ENCODE data around the gene BEST2.

Gene BEST2

DNA sequence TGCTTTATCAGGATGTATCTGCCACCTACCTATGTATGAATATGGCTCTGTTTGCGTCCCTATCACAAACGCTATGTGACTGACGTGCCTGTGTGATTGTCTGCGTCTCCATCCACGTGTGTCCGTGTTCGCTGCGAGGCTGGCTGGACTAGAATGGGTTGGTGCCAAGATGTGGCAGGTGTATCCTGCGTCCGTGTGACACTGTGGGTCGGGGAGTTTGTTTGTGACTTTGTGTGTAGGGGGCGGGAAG, 30.5 kb downstream of the BEST2 start:
- peak overlapping the region; percentile 77 to 85 for H3K27ac ChIP-seq (ENCODE audit: insufficient read depth in 1 of 2, low read depth in 1 of 2, low read length in 2 of 2, poor library complexity in 1 of 2, severe bottlenecking in 2 of 2)

GRCh38 chr19:12782424-12783290, 31.1 kb downstream of the BEST2 start:
- Histone ChIP-seq H3K9me3 (ENCODE audit: control extremely low read depth in 1 of 5, control insufficient read depth in 4 of 5, insufficient read depth in 2 of 5, low read depth in 1 of 5, low read length in 4 of 5) (no peaks in the 10 kb centered on the region), H3K27me3 (replicated peaks in 2 of 5; ENCODE audit: control insufficient read depth in 4 of 5, insufficient read depth in 5 of 5, low read length in 4 of 5) (no peaks in the 10 kb centered on the region), H3K4me3 (ENCODE audit: control insufficient read depth in 1 of 7, extremely low read depth in 1 of 7, insufficient read depth in 4 of 7, low read depth in 2 of 7, low read length in 6 of 7) (peak overlapping the region; percentile 39 to 81 (median 65)), H3K4me1 (ENCODE audit: control extremely low read depth in 1 of 4, control insufficient read depth in 4 of 4, insufficient read depth in 4 of 4, low read length in 3 of 4) (peaks cover 27 to 88% (median 86%) of the 10 kb centered on the region in 4 experiments), H3K27ac (ENCODE audit: insufficient read depth in 1 of 2, low read depth in 1 of 2, low read length in 2 of 2, poor library complexity in 1 of 2, severe bottlenecking in 2 of 2) (peak overlapping the region; percentile 77 to 85), H3K36me3 (ENCODE audit: control insufficient read depth in 4 of 4, insufficient read depth in 4 of 4, low read length in 3 of 4) (no peaks in the 10 kb centered on the region)
- under 1% methylated on average over 61 of the region's 88 CpGs for WGBS (ENCODE audit: insufficient coverage)
- CTCF ChIA-PET, result interaction anchor here (29.7 kb wide), 1 partner anchor 15 kb away, joined by 612 read pairs; the partner anchor contains the start of genes JUNB, PRDX2 and THSD8
- POLR2A ChIA-PET, result interaction anchor here (0.8 to 5.9 kb wide), 3 partner anchors 10 to 108 kb away, joined by 4 to 79 read pairs (median 6); partner anchors contain the start of gene JUNB
- peak; percentile 74 to 93 (median 88) for DNase-seq

More for the DNA sequence above, 30.5 kb downstream of the BEST2 start:
- Histone ChIP-seq H3K4me3 (ENCODE audit: control insufficient read depth in 1 of 7, extremely low read depth in 1 of 7, insufficient read depth in 4 of 7, low read depth in 2 of 7, low read length in 6 of 7) (peak overlapping the region; percentile 39 to 81 (median 65)), H3K36me3 (ENCODE audit: control insufficient read depth in 4 of 4, insufficient read depth in 4 of 4, low read length in 3 of 4) (no peaks in the 10 kb centered on the region), H3K4me1 (ENCODE audit: control extremely low read depth in 1 of 4, control insufficient read depth in 4 of 4, insufficient read depth in 4 of 4, low read length in 3 of 4) (peaks cover 25 to 88% (median 86%) of the 10 kb centered on the region in 4 experiments), H3K9me3 (ENCODE audit: control extremely low read depth in 1 of 5, control insufficient read depth in 4 of 5, insufficient read depth in 2 of 5, low read depth in 1 of 5, low read length in 4 of 5) (no peaks in the 10 kb centered on the region), H3K27me3 (replicated peaks in 2 of 5; ENCODE audit: control insufficient read depth in 4 of 5, insufficient read depth in 5 of 5, low read length in 4 of 5) (no peaks in the 10 kb centered on the region)
- ChIA-PET POLR2A (interaction anchor here (0.8 to 5.9 kb wide), 2 partner anchors 10 to 108 kb away, joined by 4 to 79 read pairs; partner anchors contain the start of gene JUNB), CTCF (interaction anchor here (29.7 kb wide), 1 partner anchor 16 kb away, joined by 612 read pairs; the partner anchor contains the start of genes JUNB, PRDX2 and THSD8)
- no peak for DNase-seq
- whole genome bisulfite sequencing (ENCODE audit: insufficient coverage), result under 1% methylated on average over 10 of the region's 12 CpGs

- ChIA-PET POLR2A (interaction anchor here (1.4 to 5.9 kb wide), 2 partner anchors 9 to 13 kb away, joined by 6 to 79 read pairs; partner anchors contain the start of gene JUNB), CTCF (interaction anchor here (29.7 kb wide), 1 partner anchor 14 kb away, joined by 612 read pairs; the partner anchor contains the start of genes JUNB, PRDX2 and THSD8)
- peak overlapping the region in 1 of 2 experiments; percentile 85 for H3K27ac ChIP-seq (ENCODE audit: insufficient read depth in 1 of 2, low read depth in 1 of 2, low read length in 2 of 2, poor library complexity in 1 of 2, severe bottlenecking in 2 of 2)
- no peaks in the 10 kb centered on the region for H3K9me3 ChIP-seq (ENCODE audit: control extremely low read depth in 1 of 5, control insufficient read depth in 4 of 5, insufficient read depth in 2 of 5, low read depth in 1 of 5, low read length in 4 of 5)
- DNase-seq, result no peak
- H3K4me3 ChIP-seq (ENCODE audit: control insufficient read depth in 1 of 7, extremely low read depth in 1 of 7, insufficient read depth in 4 of 7, low read depth in 2 of 7, low read length in 6 of 7), result peak overlapping the region in 5 of 7 experiments; percentile 58 to 81 (median 65)
- H3K27me3 ChIP-seq (replicated peaks in 2 of 5; ENCODE audit: control insufficient read depth in 4 of 5, insufficient read depth in 5 of 5, low read length in 4 of 5), result no peaks in the 10 kb centered on the region
- WGBS (ENCODE audit: insufficient coverage), result 37% methylated on average over 10 of the region's 16 CpGs
- H3K36me3 ChIP-seq (ENCODE audit: control insufficient read depth in 4 of 4, insufficient read depth in 4 of 4, low read length in 3 of 4), result no peaks in the 10 kb centered on the region
- H3K4me1 ChIP-seq (ENCODE audit: control extremely low read depth in 1 of 4, control insufficient read depth in 4 of 4, insufficient read depth in 4 of 4, low read length in 3 of 4), result peaks cover 32 to 88% (median 87%) of the 10 kb centered on the region in 4 experiments
Observed at GRCh38 chr19:12783291-12783848, 31.8 kb downstream of the BEST2 start.

GRCh38 chr19:12783849-12784393, 32.3 kb downstream of the BEST2 start:
- ChIA-PET POLR2A (interaction anchor here (5.9 kb wide), 1 partner anchor 9 kb away, joined by 79 read pairs; the partner anchor contains the start of gene JUNB), CTCF (interaction anchor here (29.7 kb wide), 1 partner anchor 14 kb away, joined by 612 read pairs; the partner anchor contains the start of genes JUNB, PRDX2 and THSD8)
- H3K27me3 ChIP-seq (replicated peaks in 2 of 5; ENCODE audit: control insufficient read depth in 4 of 5, insufficient read depth in 5 of 5, low read length in 4 of 5), result no peaks in the 10 kb centered on the region
- H3K36me3 ChIP-seq (ENCODE audit: control insufficient read depth in 4 of 4, insufficient read depth in 4 of 4, low read length in 3 of 4), result no peaks in the 10 kb centered on the region
- H3K4me1 ChIP-seq (ENCODE audit: control extremely low read depth in 1 of 4, control insufficient read depth in 4 of 4, insufficient read depth in 4 of 4, low read length in 3 of 4), result peaks cover 27 to 88% (median 87%) of the 10 kb centered on the region in 4 experiments
- peak overlapping the region in 4 of 7 experiments; percentile 9 to 65 (median 46) for H3K4me3 ChIP-seq (ENCODE audit: control insufficient read depth in 1 of 7, extremely low read depth in 1 of 7, insufficient read depth in 4 of 7, low read depth in 2 of 7, low read length in 6 of 7)
- H3K9me3 ChIP-seq (ENCODE audit: control extremely low read depth in 1 of 5, control insufficient read depth in 4 of 5, insufficient read depth in 2 of 5, low read depth in 1 of 5, low read length in 4 of 5), result no peaks in the 10 kb centered on the region
- no peak for DNase-seq
- peak overlapping the region in 1 of 2 experiments; percentile 85 for H3K27ac ChIP-seq (ENCODE audit: insufficient read depth in 1 of 2, low read depth in 1 of 2, low read length in 2 of 2, poor library complexity in 1 of 2, severe bottlenecking in 2 of 2)
- WGBS (ENCODE audit: insufficient coverage), result 79% methylated on average over 8 of the region's 19 CpGs

DNA sequence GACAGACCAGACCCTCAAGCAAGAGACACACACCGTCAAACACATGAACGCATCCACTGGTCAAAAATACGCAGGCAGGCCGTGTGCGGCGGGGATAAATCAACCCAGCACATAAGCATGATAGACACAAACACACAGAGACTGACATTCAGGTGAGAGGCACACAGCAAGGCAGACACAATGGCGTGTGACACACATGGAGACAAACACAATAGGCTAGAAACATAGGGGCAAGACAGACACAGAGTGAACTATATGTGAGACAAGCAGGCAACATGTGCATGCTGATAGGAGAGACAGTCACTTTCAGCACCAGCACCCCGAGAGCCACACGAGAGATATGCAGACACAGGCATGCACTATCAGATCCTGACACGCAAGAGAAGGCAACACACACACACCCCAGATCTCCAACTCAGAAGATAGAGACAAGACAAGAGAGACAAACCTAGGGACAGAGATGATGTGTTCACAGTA, 32.8 kb downstream of the BEST2 start:
- DNase-seq, result peak in 2 of 3 donors; percentile 70 to 85
- H3K36me3 ChIP-seq (ENCODE audit: control insufficient read depth in 4 of 4, insufficient read depth in 4 of 4, low read length in 3 of 4), result no peaks in the 10 kb centered on the region
- CTCF ChIA-PET, result no interaction called here
- no peaks in the 10 kb centered on the region for H3K9me3 ChIP-seq (ENCODE audit: control extremely low read depth in 1 of 5, control insufficient read depth in 4 of 5, insufficient read depth in 2 of 5, low read depth in 1 of 5, low read length in 4 of 5)
- peaks cover 27 to 88% (median 87%) of the 10 kb centered on the region in 4 experiments for H3K4me1 ChIP-seq (ENCODE audit: control extremely low read depth in 1 of 4, control insufficient read depth in 4 of 4, insufficient read depth in 4 of 4, low read length in 3 of 4)
- no peaks in the 10 kb centered on the region for H3K27me3 ChIP-seq (replicated peaks in 2 of 5; ENCODE audit: control insufficient read depth in 4 of 5, insufficient read depth in 5 of 5, low read length in 4 of 5)
- no peak overlapping the region for H3K4me3 ChIP-seq (ENCODE audit: control insufficient read depth in 1 of 7, extremely low read depth in 1 of 7, insufficient read depth in 4 of 7, low read depth in 2 of 7, low read length in 6 of 7)
- WGBS (ENCODE audit: insufficient coverage), result 83% methylated on average over 9 of the region's 10 CpGs
- H3K27ac ChIP-seq (ENCODE audit: insufficient read depth in 1 of 2, low read depth in 1 of 2, low read length in 2 of 2, poor library complexity in 1 of 2, severe bottlenecking in 2 of 2), result peak overlapping the region in 1 of 2 experiments; percentile 85
- POLR2A ChIA-PET, result interaction anchor here (5.9 kb wide), 1 partner anchor 8 kb away, joined by 79 read pairs; the partner anchor contains the start of gene JUNB

DNA sequence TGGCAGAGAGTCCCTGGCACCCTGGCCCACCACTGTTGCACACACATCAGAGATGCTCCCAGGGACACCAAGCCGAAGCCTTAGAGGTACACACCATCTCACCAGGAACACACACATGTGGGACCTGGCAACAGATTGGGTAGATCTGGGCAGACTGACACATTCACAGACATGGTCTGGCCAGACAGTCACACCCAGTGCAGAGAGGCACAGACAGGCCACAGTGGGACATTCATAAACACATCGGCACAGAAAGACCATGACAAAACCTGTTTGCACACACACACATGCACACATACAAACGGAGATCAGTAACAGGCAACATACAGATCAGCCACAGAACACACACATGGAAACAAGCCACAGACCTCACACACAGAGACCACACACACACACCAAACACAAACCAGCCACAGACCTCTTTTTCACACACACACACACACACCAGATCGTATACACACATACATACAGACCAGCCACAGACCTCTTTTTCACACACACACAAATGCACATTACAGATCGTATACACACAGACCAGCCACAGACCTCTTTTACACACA, 33.4 kb downstream of the BEST2 start:
- H3K4me3 ChIP-seq (ENCODE audit: control insufficient read depth in 1 of 7, extremely low read depth in 1 of 7, insufficient read depth in 4 of 7, low read depth in 2 of 7, low read length in 6 of 7), result no peak overlapping the region
- 28% methylated on average over 3 of the region's 5 CpGs for WGBS (ENCODE audit: insufficient coverage)
- peak overlapping the region in 1 of 2 experiments; percentile 85 for H3K27ac ChIP-seq (ENCODE audit: insufficient read depth in 1 of 2, low read depth in 1 of 2, low read length in 2 of 2, poor library complexity in 1 of 2, severe bottlenecking in 2 of 2)
- H3K9me3 ChIP-seq (ENCODE audit: control extremely low read depth in 1 of 5, control insufficient read depth in 4 of 5, insufficient read depth in 2 of 5, low read depth in 1 of 5, low read length in 4 of 5), result no peaks in the 10 kb centered on the region
- H3K36me3 ChIP-seq (ENCODE audit: control insufficient read depth in 4 of 4, insufficient read depth in 4 of 4, low read length in 3 of 4), result no peaks in the 10 kb centered on the region
- peaks cover 27 to 84% (median 83%) of the 10 kb centered on the region in 4 experiments for H3K4me1 ChIP-seq (ENCODE audit: control extremely low read depth in 1 of 4, control insufficient read depth in 4 of 4, insufficient read depth in 4 of 4, low read length in 3 of 4)
- CTCF ChIA-PET, result interaction anchor here (1.1 kb wide), 1 partner anchor 8 kb away, joined by 10 read pairs; no protein-coding TSS in a partner anchor
- no peaks in the 10 kb centered on the region for H3K27me3 ChIP-seq (replicated peaks in 2 of 5; ENCODE audit: control insufficient read depth in 4 of 5, insufficient read depth in 5 of 5, low read length in 4 of 5)
- DNase-seq, result peak in 2 of 3 donors; percentile 78 to 88
- POLR2A ChIA-PET, result interaction anchor here (5.9 to 12.0 kb wide), 2 partner anchors 8 to 9 kb away, joined by 79 to 198 read pairs; partner anchors contain the start of genes HOOK2 and JUNB
